Suprapubic skin (tissue), 4 donors: ENCODE results near the gene DRG2.

Experiments
- EP300 ChIP-seq: sonication (generic); formaldehyde crosslinking; IDR thresholded peaks from one replicate; pipeline ENCODE4 v1.6.1; 2017; ENCODE audit warnings: antibody characterized with exemption
- POLR2A ChIP-seq, 2 donors: fragments of 450-650 bp; IDR thresholded peaks; one replicate each; pipeline ENCODE4 v1.6.1; 2017; ENCODE audit warnings: antibody characterized with exemption in 2 of 2, mild to moderate bottlenecking in 2 of 2, moderate library complexity in 2 of 2
- POLR2AphosphoS5 ChIP-seq, 3 donors: sonication (generic); formaldehyde crosslinking; IDR thresholded peaks; one replicate each; pipeline ENCODE4 v1.6.1; 2017; ENCODE audit warnings: antibody characterized with exemption in 3 of 3
- TF ChIP-seq, protein P1 (sequence below), 2 donors: fragments of 200-600 bp in 1 of 2; fragments of 450-650 bp in 1 of 2; sonication (generic) in 1 of 2; IDR thresholded peaks; one replicate each; pipeline ENCODE4 v1.5.1; 2016 to 2019; ENCODE audit warnings: antibody characterized with exemption in 2 of 2, mild to moderate bottlenecking in 1 of 2, moderate library complexity in 1 of 2

GRCh38 chr17:18099516-18099915, 11.8 kb downstream of the DRG2 start:
- TF ChIP-seq POLR2A (IDR thresholded peaks at IDR 0.05) (no peak), POLR2AphosphoS5 (IDR thresholded peaks at IDR 0.05) (no peak), EP300 (no peak)
- TF ChIP-seq, protein P1, sequence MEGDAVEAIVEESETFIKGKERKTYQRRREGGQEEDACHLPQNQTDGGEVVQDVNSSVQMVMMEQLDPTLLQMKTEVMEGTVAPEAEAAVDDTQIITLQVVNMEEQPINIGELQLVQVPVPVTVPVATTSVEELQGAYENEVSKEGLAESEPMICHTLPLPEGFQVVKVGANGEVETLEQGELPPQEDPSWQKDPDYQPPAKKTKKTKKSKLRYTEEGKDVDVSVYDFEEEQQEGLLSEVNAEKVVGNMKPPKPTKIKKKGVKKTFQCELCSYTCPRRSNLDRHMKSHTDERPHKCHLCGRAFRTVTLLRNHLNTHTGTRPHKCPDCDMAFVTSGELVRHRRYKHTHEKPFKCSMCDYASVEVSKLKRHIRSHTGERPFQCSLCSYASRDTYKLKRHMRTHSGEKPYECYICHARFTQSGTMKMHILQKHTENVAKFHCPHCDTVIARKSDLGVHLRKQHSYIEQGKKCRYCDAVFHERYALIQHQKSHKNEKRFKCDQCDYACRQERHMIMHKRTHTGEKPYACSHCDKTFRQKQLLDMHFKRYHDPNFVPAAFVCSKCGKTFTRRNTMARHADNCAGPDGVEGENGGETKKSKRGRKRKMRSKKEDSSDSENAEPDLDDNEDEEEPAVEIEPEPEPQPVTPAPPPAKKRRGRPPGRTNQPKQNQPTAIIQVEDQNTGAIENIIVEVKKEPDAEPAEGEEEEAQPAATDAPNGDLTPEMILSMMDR (IDR thresholded peaks at IDR 0.05), result no peak
